IMR-90 (cell line): ENCODE data around the gene EHMT1. TPM values are rescaled to one million over a fixed set of nuclear protein-coding genes. Genes with fewer than 3 reads are reported as not detected.

Experiments used
- ATAC-seq: fragments of 200-7000 bp; cut with Tn5 transposase; 2 replicates; pipeline ENCODE4 v1.9.1; 2020; ENCODE audit warnings: low read depth, mild to moderate bottlenecking, moderate library complexity
- BruUV-seq: library from RNA; stranded (reverse); fragments of 400-500 nt; replicated peaks from 2 replicates; lab custom pipeline; 2021; lab: Mats Ljungman, UMichigan
- CTCF ChIA-PET: fragments of 300-600 bp; formaldehyde crosslinking; extraction: SDS; loops from one replicate; lab custom pipeline; 2021; ENCODE audit warnings: antibody characterized with exemption; lab: Yijun Ruan, JAX
- POLR2A ChIA-PET: fragments of 300-600 bp; sonication (Branson Sonifier 250); formaldehyde crosslinking; loops from one replicate; lab custom pipeline; 2022; ENCODE audit warnings: antibody characterized with exemption; ENCODE audit not compliant: unreplicated experiment; lab: Charles Lee
- DNase-seq: peaks from one replicate; pipeline ENCODE4 v3.0.0; 2013
- H2AFZ ChIP-seq: replicated peaks from 2 replicates; pipeline ENCODE3; 2013; ENCODE audit warnings: low read length, mild to moderate bottlenecking; ENCODE audit not compliant: poor library complexity
- H2AK5ac ChIP-seq: 2 replicates; pipeline ENCODE4 v1.6.1; 2013; ENCODE audit warnings: low read depth, low read length, inconsistent platforms
- H2AK9ac ChIP-seq: replicated peaks from 2 replicates; pipeline ENCODE3; 2013; ENCODE audit warnings: mild to moderate bottlenecking, low read depth, low read length, moderate library complexity; ENCODE audit not compliant: poor library complexity
- H2BK120ac ChIP-seq: 2 replicates; pipeline ENCODE4 v1.6.1; 2013; ENCODE audit warnings: low read depth, low read length, inconsistent platforms
- H2BK15ac ChIP-seq: 3 replicates; pipeline ENCODE4 v1.6.1; 2013; ENCODE audit warnings: low read depth, low read length, inconsistent platforms
- H2BK20ac ChIP-seq: 2 replicates; pipeline ENCODE4 v1.6.1; 2013; ENCODE audit warnings: low read depth, mild to moderate bottlenecking, inconsistent platforms, low read length, moderate library complexity
- H2BK5ac ChIP-seq: 2 replicates; pipeline ENCODE4 v1.6.1; 2013; ENCODE audit warnings: mild to moderate bottlenecking, low read depth, low read length, inconsistent platforms; ENCODE audit not compliant: poor library complexity, severe bottlenecking
- H3K14ac ChIP-seq: replicated peaks from 2 replicates; pipeline ENCODE4 v1.6.1; 2013; ENCODE audit warnings: low read depth, low read length, inconsistent platforms
- H3K18ac ChIP-seq: 2 replicates; pipeline ENCODE4 v1.6.1; 2013; ENCODE audit warnings: low read depth, low read length, control low read depth
- H3K23ac ChIP-seq: 2 replicates; pipeline ENCODE4 v1.6.1; 2013; ENCODE audit warnings: low read depth, low read length, inconsistent platforms
- H3K27ac ChIP-seq: 2 replicates; pipeline ENCODE4 v1.5.1; 2013; ENCODE audit warnings: mild to moderate bottlenecking, control low read depth, low read length; ENCODE audit not compliant: insufficient read depth
- H3K27me3 ChIP-seq: 2 replicates; pipeline ENCODE4 v1.6.1; 2013; ENCODE audit warnings: low read length; ENCODE audit not compliant: control insufficient read depth, insufficient read depth
- H3K36me3 ChIP-seq: 2 replicates; pipeline ENCODE4 v1.6.1; 2013; ENCODE audit warnings: low read length, mixed read lengths; ENCODE audit not compliant: control insufficient read depth, insufficient read depth
- H3K4ac ChIP-seq: 2 replicates; pipeline ENCODE4 v1.6.1; 2013; ENCODE audit warnings: low read depth, low read length, inconsistent platforms
- H3K4me1 ChIP-seq: 2 replicates; pipeline ENCODE4 v1.6.1; 2013; ENCODE audit warnings: low read length, mixed read lengths; ENCODE audit not compliant: control insufficient read depth, insufficient read depth
- H3K4me2 ChIP-seq: 2 replicates; pipeline ENCODE4 v1.6.1; 2013; ENCODE audit warnings: low read depth, mild to moderate bottlenecking, control low read depth, low read length, moderate library complexity
- H3K4me3 ChIP-seq: 2 replicates; pipeline ENCODE4 v1.5.1; 2013; ENCODE audit warnings: low read depth, mild to moderate bottlenecking, control low read depth, low read length, moderate library complexity; ENCODE audit not compliant: insufficient read depth
- H3K56ac ChIP-seq: 2 replicates; pipeline ENCODE4 v1.6.1; 2013; ENCODE audit warnings: low read length, inconsistent platforms; ENCODE audit not compliant: insufficient read depth; ENCODE audit errors: extremely low read depth
- H3K79me1 ChIP-seq, 2 experiments: 2 replicates each; pipeline ENCODE4 v1.6.1; 2013; ENCODE audit warnings: low read length in 2 of 2, inconsistent platforms in 1 of 2, low read depth in 1 of 2
- H3K9ac ChIP-seq: 2 replicates; pipeline ENCODE4 v1.6.1; 2013; ENCODE audit warnings: low read depth, low read length, control low read depth
- H3K9me1 ChIP-seq: 2 replicates; pipeline ENCODE4 v1.6.1; 2013; ENCODE audit warnings: low read length, inconsistent platforms; ENCODE audit not compliant: insufficient read depth
- H3K9me3 ChIP-seq: 2 replicates; pipeline ENCODE4 v1.6.1; 2013; ENCODE audit warnings: low read length; ENCODE audit not compliant: control insufficient read depth, insufficient read depth
- H4K20me1 ChIP-seq: 2 replicates; pipeline ENCODE4 v1.6.1; 2013; ENCODE audit warnings: low read length, inconsistent platforms; ENCODE audit not compliant: insufficient read depth
- H4K5ac ChIP-seq: 2 replicates; pipeline ENCODE4 v1.6.1; 2013; ENCODE audit warnings: mild to moderate bottlenecking, low read depth, low read length, control low read depth
- H4K8ac ChIP-seq, 2 experiments: 2 replicates each; pipeline ENCODE4 v1.6.1; 2013; ENCODE audit warnings: low read depth in 2 of 2, low read length in 2 of 2, control low read depth in 1 of 2, inconsistent platforms in 1 of 2
- H4K91ac ChIP-seq: 2 replicates; pipeline ENCODE4 v1.6.1; 2013; ENCODE audit warnings: low read depth, low read length, inconsistent platforms; ENCODE audit not compliant: insufficient read depth
- BHLHE40 ChIP-seq: fragments of 150-350 bp; IDR thresholded peaks from 2 replicates; pipeline ENCODE4 v1.6.1; 2016; ENCODE audit warnings: mild to moderate bottlenecking, low read depth, low read length
- MXI1 ChIP-seq: IDR thresholded peaks from 2 replicates; pipeline ENCODE4 v1.6.1; 2012; ENCODE audit warnings: low read depth, mild to moderate bottlenecking, low read length, moderate library complexity, borderline replicate concordance
- RAD21 ChIP-seq: IDR thresholded peaks from 2 replicates; pipeline ENCODE4 v1.6.1; 2012; ENCODE audit warnings: low read length, improper control_type of control experiment
- RFX5 ChIP-seq: IDR thresholded peaks from 2 replicates; pipeline ENCODE4 v1.8.0; 2012; ENCODE audit warnings: low read depth, mild to moderate bottlenecking, low read length, moderate library complexity
- WGBS, 2 experiments: methylation state at CpG; one replicate each; pipeline versions ENCODE4 v1.1.5 to v1.1.7; 2013; ENCODE audit warnings: missing lambda C conversion rate in 2 of 2; ENCODE audit not compliant: insufficient read length in 1 of 2; ENCODE audit errors: extremely low coverage in 2 of 2; 5-methylcytosine and 5-hydroxymethylcytosine counted together
- dilution Hi-C: fragments of 300-500 bp; cut with HindIII; formaldehyde crosslinking; loops from one replicate; pipeline ENCODE4 v1.14.3; 2018; ENCODE audit warnings: low sequenced_read_pairs; ENCODE audit not compliant: unreplicated experiment
- in situ Hi-C: fragments of 300-500 bp; cut with MboI; formaldehyde crosslinking; loops from 3 replicates; pipeline ENCODE4 v1.14.3; 2019; ENCODE audit warnings: low sequenced_read_pairs, inconsistent platforms, mixed read lengths
- intact Hi-C: fragments of 100-400 bp; cut with micrococcal nuclease; formaldehyde crosslinking; loops from 2 replicates; pipeline ENCODE4 v1.10.0; 2022
- polyA plus RNA-seq, 3 experiments: library from polyadenylated mRNA; depleted of rRNA; stranded (reverse); fragments of >200 nt; gene quantifications; 2 replicates each; pipeline ENCODE4 v1.2.3, GENCODE V29; 2012; ENCODE audit warnings: low replicate concordance in 1 of 3
- total RNA-seq: library from RNA; depleted of rRNA; stranded (reverse); fragments of >200 nt; gene quantifications from 2 replicates; pipeline ENCODE4 v1.2.3, GENCODE V29; 2012

Gene EHMT1
- total and polyA plus RNA-seq, 2 of the 4 experiments (the other 2 are of a cell fraction): 32.8 to 35.1 TPM

- H3K4ac ChIP-seq: no peak overlapping the region
- no peak overlapping the region for H3K56ac ChIP-seq
- ChIA-PET POLR2A (no interaction called here), CTCF (no interaction called here)
- no peak for DNase-seq
- H4K20me1 ChIP-seq: peaks cover 52% of the 10 kb centered on the region
- H3K4me3 ChIP-seq: no peak overlapping the region
- no peak overlapping the region for H2AFZ ChIP-seq
- H2AK5ac ChIP-seq: no peak overlapping the region
- H3K4me1 ChIP-seq: no peaks in the 10 kb centered on the region
- no peaks in the 10 kb centered on the region for H3K9me3 ChIP-seq
- 100% methylated on average over 1 of the region's 2 CpGs; no CpG with 5 or more reads in 1 of the 2 experiments for WGBS, 2 experiments
- no peak overlapping the region for H2BK5ac ChIP-seq
- in situ Hi-C loops: no loop called here
- no peak overlapping the region for H2BK15ac ChIP-seq
- H3K27me3 ChIP-seq: no peaks in the 10 kb centered on the region
- H3K9me1 ChIP-seq: peaks cover 21% of the 10 kb centered on the region
- BruUV-seq: no TSS peak
- TF ChIP-seq BHLHE40: no peak
- TF ChIP-seq RFX5: no peak
- no peak for TF ChIP-seq MXI1
- TF ChIP-seq RAD21: no peak
- no peak overlapping the region for H2AK9ac ChIP-seq
- intact Hi-C loops: no loop called here
- no peak overlapping the region for H2BK120ac ChIP-seq
- peaks cover 32 to 84% of the 10 kb centered on the region in 2 experiments for H3K79me1 ChIP-seq
- H4K91ac ChIP-seq: no peak overlapping the region
- H3K18ac ChIP-seq: no peak overlapping the region
- no peak overlapping the region for H3K9ac ChIP-seq
- no peak overlapping the region for H2BK20ac ChIP-seq
- H4K5ac ChIP-seq: no peak overlapping the region
- H3K4me2 ChIP-seq: no peak overlapping the region
- H3K23ac ChIP-seq: no peak overlapping the region
- no peak overlapping the region for H4K8ac ChIP-seq
- H3K36me3 ChIP-seq: peaks cover 3% of the 10 kb centered on the region
- no peak overlapping the region for H3K27ac ChIP-seq
- ATAC-seq: no peak
- dilution Hi-C loops: no loop called here
- no peak overlapping the region for H3K14ac ChIP-seq
Observed at GRCh38 chr9:137650259-137650658, 31.5 kb downstream of the EHMT1 start.
